8988T (cell line): ENCODE results near the gene ID3.
"Not testable (repeated sequence)": the region's sequence is repeated elsewhere in the genome, so short reads cannot be mapped to it uniquely, and the experiment has no call there.

Experiments
- DNase-seq: peaks from one replicate; pipeline ENCODE4 v3.0.0; 2011

ID3 gene

DNA sequence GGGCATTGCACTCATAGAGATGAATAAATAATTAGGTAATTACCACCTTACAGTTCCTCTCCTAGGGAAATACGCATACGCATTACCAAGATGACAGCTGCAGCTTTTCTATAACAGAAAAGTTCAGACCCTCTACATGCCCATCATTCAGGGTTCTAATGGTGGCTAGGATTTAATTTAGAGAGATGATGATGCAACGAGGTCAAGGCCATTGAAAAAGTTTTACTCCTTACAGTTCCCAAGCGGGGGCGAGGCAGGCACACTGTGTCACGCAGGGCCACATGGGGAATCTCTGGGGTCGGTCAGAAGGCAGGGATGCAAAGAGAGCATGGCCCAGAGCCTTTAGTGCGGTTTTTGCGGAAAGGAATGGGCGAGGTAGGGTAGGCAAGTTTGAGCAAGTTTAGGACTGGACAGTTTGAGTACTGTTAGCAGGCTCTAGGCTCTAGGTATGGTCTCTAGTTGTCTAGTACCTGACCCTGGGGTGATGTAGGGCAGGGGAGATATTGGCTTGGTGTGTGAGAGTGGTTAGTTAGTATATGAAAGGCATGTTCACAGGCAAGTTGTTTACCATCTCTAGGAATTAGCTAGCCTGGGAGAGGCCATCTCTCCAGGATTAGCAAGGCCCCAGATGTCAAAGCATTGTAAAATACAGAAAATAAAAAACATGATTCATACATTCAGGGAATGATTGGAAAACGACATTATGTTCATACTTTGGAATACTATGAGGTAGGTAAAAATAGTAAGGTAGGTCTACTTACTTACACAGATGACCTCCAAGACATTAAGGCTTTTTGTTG is 29.6 kb upstream of the ID3 start:
- DNase-seq: no peak

DNA sequence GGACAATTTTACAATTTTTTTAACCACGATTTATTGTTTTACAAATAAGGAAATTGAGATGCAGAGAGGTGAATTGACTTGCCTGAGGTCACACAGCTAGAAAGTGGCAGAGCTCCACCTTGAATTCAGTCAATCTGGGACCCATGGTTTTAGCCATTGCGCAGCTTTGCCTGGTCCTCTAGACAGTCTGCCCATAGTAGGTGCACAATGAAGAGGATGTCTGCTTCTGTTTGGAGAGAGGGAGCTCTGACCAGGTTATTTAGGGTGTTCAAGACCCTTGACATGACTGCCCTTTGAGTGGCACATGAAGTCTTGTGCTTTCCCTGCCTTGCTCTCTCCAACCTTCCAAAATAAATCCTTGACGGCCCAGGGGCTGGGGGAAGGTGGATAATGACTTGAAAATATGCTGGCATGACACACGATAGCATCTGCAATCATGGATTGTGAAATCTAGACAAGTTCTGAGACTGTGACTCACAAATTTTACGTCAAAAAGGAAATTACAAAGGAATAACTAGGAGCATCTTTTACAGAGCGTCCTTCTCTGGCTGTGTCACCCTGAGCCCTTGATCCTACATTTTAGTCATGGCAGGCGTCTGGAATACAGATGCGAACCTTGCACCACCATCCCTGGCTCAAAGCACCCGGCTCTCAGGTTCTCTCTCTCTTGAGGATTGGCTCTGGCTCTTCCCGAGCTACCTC is 26.2 kb upstream of the ID3 start:
- DNase-seq: peak; percentile 27

DNA sequence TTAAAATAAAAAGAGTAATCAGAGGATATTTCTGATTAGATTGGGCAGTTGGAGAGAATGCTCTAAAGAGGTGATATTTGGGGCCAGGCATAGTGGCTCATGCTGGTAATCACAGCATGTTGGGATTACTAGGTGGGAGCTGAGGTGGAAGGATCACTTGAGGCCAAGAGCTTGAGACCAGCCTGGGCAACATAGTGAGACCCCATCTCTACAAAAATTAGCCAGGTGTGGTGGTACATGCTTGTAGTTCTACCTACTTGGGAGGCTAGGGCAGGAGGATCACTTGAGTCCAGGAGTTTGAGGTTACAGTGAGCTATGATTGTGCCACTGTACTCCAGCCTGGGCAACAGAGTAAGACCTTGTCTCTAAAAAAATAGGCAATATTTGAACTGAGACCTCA is 24.4 kb upstream of the ID3 start:
- DNase-seq: not testable (repeated sequence)

DNA sequence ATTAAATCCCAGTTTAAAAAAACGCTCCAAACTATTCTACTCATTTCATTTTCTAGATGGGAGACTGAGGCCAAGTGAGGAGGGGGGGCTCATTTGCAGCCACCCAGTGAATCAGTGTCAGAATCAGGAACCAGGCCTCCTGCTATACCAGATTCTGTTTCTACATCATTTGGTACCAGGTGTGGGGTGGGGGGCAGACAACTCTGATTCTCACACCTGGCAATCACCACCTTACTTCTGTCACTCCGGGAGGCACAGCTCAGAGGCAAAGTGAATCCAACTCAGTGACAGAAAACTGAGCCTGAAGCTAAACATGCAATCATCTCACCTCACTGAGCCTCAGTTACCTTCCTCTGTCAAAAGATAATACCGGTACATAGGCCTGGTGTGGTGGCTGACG is 23.5 kb upstream of the ID3 start:
- no peak for DNase-seq

DNA sequence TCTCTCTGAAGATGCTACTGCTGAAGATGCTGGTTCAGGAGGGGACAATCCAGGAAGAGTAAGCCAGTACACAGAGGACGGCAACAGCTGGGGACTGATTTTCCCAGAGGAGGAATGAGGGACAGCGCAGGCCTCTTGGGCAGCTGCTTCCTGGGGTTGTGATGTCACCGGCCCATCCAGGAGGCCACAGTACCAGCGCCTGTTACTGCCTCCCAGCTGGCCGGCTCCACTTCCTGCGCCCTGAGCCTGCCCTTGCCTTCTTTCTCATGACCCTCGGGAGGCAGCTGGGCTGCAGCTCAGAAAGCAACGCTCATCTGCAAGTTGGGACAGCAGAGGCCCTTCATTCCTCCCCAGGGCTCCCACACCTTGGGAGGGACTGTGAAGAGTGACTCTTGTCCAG is 21.9 kb upstream of the ID3 start:
- no peak for DNase-seq

DNA sequence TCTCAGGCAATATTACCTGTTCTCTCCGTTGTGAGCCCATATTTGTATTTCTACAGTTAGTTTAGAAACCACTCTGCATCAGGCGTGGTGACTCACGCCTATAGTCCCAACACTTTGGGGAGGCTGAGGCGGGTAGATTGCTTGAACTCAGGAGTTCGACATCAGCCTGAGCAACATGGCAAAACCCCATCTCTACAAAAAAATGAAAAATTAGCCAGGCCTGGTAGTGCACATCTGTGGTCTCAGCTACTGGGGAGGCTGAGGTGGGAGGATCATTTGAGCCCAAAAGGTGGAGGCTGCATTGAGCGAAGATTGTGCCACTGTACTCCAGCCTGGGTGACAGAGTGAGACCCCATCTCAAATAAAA is 19.7 kb upstream of the ID3 start:
- DNase-seq: no peak

DNA sequence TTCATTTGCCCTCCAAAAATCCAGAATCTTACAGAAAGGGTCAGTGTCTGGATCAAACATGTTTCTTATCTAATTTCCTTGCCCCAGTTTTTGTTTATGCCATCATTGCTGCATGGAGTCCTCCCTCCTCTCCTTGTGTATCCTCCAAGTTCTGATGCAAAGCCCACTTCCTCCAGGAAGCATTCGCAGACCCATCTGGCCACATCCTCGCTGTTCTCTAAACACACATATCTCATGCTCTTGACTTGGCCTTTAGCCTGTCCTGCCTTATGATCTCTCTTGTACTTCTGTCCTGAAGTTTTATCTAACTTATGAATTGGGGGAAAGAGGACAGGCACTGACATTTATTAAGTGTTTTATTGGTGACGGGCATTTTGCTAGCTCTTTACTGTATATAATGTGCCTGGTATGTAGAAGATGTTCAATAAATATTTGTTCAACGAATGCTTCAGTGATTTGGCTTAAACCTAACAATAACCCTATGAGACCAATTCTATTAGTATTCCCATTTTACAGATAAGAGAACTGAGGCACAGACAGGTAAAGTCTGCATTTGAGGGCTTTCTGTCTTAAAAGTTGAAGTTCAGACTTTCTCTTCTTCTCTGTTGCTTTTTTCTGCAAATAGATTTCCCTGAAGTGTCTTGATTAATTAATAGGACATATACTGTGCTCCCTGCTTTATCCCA is 19.2 kb upstream of the ID3 start:
- DNase-seq: no peak

DNA sequence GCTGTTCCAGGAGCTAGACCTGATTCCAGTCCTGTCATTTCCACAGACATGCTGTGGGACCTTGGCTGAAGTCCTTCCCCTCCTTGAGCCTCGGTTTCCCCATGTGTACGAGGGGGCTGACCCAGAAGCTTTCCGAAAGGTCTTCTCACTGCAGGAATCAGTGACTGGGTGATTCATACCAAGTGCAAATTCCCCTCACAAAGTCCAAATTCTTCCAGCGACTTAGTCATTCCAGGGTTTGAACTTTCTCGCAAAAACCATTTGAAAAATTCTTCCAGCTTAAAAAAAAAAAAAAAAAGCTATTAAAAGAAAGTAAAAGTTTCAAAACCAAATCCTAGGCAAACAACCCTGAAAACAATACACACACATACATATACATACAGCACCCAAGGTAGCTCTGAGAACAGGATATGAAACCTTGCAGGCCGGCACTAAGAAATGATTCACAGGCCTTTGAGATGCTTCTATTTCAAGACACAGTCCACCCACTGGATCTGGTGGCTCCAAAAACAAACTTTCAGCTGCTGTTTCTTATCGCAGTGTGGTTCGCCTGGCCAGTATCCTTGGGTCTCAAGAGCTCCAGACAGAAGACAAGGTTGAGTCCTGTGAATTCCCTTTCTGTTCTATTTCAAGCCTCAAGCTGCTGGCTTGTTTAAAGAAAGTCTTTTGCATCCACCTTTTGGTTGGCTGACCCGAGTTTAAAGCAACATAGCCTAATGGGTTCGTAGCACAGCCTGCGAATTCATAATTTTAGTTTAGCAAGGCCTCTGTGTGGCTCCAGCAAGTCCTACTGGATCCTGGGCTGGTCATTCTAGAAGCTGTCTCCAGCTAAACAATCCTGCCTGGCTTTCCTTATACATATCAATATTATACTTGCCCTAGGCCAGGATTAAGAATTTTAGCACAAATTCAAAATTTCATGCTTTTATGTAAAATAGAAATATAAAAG is 18.0 kb upstream of the ID3 start:
- no peak for DNase-seq

DNA sequence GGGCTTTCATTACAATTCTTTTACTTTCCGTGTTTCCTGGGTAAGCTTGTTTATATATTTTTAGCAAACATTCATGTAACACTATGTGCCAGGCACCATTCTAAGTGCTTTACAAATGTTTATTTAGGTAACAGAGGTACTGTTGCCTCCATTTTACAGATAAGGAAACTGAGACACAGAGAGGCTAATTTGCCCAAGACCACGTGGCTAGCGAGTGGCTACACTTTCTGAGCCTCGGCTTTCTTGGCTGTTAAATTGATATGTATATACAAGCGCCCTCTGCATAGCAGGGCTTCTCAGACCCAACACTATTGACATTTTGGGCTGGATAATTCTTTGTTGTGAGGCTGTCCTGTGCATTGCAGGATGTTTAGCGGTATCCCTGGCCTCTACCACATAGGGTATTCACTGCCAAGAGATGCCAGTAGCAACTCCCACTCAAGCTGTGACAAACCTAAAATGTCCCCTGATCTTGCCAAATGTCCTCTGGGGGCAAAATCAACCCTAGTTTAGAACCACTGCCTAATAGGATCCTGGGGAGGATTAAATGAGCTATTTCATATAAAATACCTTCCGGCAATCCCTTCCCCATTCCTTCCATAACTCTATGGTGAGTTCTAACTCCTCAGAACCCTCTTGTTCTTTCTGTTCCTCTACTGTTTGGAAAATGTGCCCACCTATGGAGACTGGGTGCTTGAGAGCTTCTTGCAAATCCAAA is 17.2 kb upstream of the ID3 start:
- no peak for DNase-seq

DNA sequence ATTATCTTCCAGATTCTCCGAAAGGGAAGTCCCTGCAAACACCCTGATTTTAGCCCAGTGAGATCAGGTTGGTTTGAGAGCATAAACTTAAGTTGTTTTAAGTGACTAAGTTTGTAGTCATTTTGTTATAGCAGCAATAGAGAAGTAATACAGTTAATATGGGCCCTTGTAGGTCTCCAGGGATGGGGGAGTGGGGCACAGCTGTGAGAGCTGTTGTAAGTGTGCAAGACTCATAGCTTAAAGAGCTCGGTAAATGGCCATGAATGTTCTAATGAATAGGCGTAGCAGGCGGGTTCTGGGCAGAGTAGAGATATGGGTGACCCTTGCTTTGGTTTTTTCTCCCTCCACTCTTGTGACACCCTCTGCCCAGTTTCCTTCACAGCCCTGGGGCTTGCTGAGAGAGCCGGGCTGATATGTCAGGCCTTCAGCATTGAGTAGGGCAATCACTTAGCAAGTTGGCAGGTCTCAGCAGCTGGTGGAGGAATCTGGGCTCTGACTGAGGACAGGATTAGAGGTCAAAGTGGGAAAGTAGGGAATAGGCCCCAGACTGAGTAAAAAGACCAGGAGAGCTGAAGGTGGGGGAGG is 16.0 kb upstream of the ID3 start:
- no peak for DNase-seq

DNA sequence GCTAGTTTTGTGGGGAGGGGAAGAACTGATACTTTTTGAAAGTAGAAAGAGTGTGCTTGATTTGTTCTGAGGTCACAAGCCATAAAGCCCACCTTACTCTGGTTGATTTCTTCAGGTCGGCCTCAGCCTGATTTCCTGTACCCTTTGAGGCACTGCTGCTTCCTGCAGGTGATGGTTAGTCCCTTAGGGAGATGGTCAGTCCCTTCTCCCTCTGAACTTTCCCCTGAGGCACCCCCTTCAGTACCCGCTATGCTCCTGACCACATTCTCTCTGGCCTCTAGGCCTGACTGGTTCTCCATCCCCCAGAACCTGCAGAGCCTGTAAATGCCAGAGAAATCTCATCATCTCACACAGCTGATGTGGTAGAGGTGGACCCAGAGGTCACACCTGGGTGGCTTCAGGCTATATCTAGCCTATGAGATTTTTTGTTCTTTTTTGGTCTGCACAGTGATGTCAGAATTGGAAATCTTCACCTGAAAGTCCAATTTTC is 15.0 kb upstream of the ID3 start:
- no peak for DNase-seq

DNA sequence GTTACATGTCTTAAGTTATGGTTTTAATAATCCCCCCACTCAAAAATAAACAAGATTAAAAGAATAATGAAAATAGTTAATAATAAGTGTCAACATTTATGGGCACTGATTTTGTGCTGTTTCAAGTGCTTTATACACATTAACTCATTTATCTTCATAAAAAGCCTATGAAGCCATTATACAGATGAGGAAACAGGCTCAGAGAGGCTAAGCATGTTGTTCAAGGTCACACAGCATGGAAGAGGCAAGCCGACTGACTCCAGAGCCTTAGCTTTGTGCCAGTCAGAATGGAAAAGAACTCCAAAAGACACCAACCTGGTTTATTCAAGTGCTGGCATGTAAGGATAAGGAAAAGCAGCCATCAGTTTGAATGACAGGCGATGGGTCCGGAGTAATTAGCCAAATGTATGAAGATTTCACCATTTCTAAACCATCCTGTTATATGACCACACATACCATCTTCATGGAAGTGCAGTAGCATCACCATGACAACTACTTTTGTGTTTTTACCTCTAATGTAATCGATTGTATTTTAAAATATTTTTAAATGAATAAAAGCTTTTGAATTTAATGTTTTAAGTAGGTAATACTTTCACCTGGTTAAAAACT is 14.4 kb upstream of the ID3 start:
- DNase-seq: no peak

DNA sequence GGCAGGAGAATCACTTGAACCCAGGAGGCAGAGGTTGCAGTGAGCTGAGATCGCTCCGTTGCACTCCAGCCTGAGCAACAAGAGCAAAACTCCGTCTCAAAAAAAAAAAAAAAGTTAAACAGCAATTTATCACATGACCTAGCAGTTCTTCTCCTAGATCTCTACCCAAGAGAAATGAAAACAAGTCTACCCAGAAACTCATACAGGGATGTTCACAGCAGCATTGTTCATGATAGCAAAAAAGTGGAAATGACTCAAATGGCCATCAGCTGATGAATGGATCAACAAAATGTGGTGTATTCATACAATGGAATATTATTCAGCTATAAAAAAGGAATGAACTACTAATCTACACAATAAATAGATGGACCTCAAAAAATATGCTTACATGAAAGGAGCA is 12.2 kb upstream of the ID3 start:
- no peak for DNase-seq

DNA sequence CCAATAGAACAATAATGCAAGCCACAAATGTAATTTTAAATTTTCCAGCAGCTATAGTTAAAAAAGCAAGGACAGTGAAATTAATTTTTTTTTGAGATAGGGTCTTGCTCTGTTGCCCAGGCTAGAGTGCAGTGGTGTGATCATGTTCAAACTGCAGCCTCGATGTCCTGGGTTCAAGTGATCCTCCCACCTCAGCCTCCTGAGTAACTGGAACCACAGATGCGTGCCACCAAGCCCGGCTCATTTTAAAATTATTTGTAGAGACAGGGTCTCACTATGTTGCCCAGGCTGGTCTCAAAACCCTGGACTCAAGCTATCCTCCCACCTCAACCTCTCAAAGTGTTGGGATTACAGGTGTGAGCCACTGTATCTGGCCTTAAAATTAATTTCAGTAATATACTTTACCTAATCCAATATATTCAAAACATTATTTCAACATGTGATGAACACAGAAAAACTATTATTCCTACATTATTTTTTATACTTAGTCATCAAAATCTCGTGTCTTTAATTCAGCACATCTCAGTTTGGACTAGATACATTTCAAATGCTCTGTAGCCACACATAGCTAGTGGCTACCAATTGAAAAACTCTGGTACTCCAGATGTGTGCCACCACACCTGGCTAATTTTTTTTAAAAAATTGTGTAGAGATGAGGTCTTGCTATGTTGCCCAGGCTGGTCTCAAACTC is 10.8 kb upstream of the ID3 start:
- DNase-seq: no peak

DNA sequence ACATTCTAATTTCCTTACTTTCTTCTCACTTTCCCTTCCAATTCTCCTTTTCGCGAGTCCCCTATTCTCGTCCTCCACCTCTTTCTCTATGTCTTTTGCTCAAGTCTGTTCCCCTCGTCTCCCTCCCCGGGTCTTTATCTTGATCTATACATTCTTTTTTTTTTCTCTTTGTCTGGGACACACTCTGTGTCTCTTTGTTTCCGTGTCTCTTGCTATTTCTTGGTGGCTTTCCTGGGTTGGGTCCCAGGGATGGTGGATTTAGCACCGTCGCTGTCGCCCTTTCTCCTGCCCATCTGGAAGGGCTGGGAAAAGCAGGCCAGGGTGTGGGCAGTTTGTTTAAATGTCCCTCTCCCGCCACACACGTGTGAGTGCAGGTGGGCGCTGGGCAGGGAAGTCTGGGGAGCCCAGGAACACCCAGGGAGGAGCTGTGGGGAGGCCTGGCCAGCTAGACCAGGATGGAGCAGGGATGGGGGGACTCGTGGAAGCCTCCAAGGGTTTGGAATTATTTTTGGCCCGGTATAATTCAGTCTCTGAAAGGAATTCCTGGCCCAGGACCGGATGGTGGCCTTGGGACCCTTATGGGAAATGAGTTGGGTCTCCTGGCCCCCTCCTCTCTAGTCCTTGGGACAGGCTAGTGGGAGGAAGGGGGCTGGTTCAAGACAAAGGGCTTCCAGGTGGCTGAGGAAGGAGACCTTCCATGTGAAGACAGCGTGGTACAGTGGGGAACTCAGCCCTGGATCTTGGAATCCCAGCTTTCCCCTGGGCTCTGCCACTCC is 9.5 kb upstream of the ID3 start:
- no peak for DNase-seq

DNA sequence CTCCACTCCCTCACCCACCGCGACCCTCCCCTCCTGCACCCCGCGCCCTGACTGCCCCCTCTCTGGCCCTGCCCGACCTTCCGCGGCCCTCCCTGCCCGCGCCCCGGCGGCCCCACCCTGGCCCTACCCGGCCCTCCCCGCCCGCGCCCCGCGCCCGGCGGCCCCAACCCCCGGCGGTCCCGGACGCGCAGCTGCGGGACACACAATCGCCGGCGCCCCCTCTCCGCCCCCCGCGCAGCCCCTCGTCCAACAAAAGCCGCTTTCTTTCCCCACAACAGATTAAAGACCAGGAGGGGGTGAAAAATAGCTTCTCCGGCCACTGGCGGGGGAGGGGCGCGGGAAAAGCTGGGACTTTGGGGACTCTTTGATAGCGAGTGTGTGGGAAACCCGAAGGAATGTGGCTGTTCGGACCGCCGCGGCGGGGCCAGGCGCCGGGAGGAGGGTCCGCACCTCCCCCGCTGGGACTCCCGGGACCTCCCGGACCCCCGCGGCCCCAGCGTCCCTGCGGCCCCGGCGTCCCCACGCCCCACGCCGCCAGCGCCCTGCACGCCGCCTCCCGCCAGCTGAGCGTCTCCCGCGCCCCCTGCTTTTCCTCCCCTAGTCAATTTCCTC is 8.8 kb upstream of the ID3 start:
- DNase-seq: no peak

DNA sequence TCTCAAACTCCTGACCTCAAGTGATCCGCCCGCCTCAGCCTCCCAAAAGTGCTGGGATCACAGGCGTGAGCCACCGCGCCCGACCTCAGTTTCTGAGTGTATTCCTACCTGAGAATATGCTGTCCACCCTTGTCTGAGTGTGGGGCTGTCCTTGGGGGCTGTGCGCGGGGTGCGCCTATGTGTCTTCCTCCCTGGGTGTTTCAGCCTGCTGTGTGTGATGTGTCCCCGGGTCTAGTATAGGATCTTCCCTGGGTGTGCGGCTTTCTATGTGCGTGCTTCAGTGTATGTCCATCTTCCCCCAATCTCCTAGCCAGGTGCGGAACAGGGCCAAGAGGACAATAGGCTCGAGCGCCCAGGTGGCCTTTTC is 8.3 kb upstream of the ID3 start:
- no peak for DNase-seq

DNA sequence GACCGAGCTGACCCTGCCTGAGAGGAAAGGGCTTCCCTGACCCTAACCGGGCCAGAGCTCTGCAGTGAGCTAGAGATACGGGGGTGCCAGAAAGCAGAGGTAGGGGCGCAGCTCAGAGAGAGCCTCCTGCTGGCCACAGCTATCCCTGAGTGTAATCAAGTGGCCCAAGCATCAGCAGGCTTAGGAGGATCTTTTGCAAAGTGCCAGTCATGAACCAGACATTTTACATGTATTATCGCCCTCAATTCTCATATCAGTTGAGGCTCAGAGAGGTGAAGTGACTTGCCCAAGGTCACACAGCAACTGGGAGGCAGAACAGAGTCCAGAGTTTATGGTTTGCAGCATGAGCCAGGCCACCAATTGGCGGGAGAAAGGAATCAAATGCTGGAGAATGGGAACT is 7.0 kb upstream of the ID3 start:
- no peak for DNase-seq

DNA sequence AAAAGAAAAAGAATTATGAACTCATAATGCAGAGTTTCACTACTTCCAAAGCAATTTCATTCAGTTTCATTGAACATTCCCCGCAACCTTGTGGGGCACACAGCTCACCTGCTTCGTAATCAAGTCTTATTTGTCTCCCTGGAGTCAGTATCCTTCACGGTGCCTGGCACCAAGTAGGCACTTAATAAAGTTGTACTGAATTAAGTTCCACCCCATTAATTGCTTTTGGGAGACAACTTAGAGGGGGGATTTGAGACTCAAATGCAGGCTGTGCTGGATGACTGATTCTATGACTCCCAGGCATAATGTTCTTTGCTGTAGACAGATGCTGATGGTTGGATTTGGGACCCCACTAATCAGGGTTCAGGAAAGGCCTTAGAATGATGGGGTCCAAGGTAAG is 6.5 kb upstream of the ID3 start:
- DNase-seq: no peak
